Hair follicle dermal papilla cell (primary cell): ENCODE data around the gene ZSCAN32. TPM values are rescaled to one million over a fixed set of nuclear protein-coding genes. Genes with fewer than 3 reads are reported as not detected.

Experiments used
- total RNA-seq: library from RNA; depleted of rRNA; stranded (reverse); fragments of >200 nt; gene quantifications from 2 replicates; pipeline ENCODE4 v1.2.3, GENCODE V29; 2012

The ZSCAN32 gene
- 15.7 and 18.2 TPM in 2 replicates for total RNA-seq

GRCh38 chr16:3400779-3401688 is at the start of gene ZSCAN32, which contains the start of gene ZNF174:
Gene ZSCAN32 (minus strand): TSS chr16:3401004. CDS start chr16:3397557, 3,447 bp downstream.
Gene ZNF174 (plus strand): TSS chr16:3401215. CDS start chr16:3402005, 790 bp downstream.

GRCh38 chr16:3443108-3444031 is 42.6 kb upstream of the ZSCAN32 start, which contains the start of the genes NAA60 and ZNF597:
Gene NAA60 (plus strand): TSS chr16:3443680. CDS start chr16:3476228, 32,548 bp downstream.
Gene ZNF597 (minus strand): TSS chr16:3443504. CDS start chr16:3443153, 351 bp downstream.

GRCh38 chr16:3355589-3355988 is 45.2 kb downstream of the ZSCAN32 start, which contains the start of gene OR2C1:
Gene OR2C1 (plus strand): TSS chr16:3355889. CDS start chr16:3355941, 52 bp downstream.

Other genes with a start within 250 kb of the ZSCAN32 start
- not detected in 2 replicates for gene OR1F1, start 212.8 kb downstream of the ZSCAN32 start, total RNA-seq
- gene ZNF200, start 165.8 kb downstream of the ZSCAN32 start, total RNA-seq: 9.2 and 9.5 TPM in 2 replicates
- 0.12 and 0.16 TPM in 2 replicates for gene MEFV, start 144.4 kb downstream of the ZSCAN32 start, total RNA-seq
- gene ZNF263, start 117.5 kb downstream of the ZSCAN32 start, total RNA-seq: 69.1 and 74.9 TPM in 2 replicates
- gene TIGD7, start 95.6 kb downstream of the ZSCAN32 start, total RNA-seq: 4.5 and 5.2 TPM in 2 replicates
- gene ZNF75A, start 95.5 kb downstream of the ZSCAN32 start, total RNA-seq: 26.2 and 28.4 TPM in 2 replicates
- 0.16 and 0.24 TPM in 2 replicates for gene OR2C1, start 45.1 kb downstream of the ZSCAN32 start, total RNA-seq
- 11.0 and 12.0 TPM in 2 replicates for gene ZNF174, start 211 bp upstream of the ZSCAN32 start, total RNA-seq
- 2.4 and 3.2 TPM in 2 replicates for gene ZNF597, start 42.5 kb upstream of the ZSCAN32 start, total RNA-seq
- gene NAA60, start 42.7 kb upstream of the ZSCAN32 start, total RNA-seq: 16.5 and 17.8 TPM in 2 replicates
- gene C16orf90, start 94.5 kb upstream of the ZSCAN32 start, total RNA-seq: not detected in 2 replicates
- 14.7 and 25.8 TPM in 2 replicates for gene CLUAP1, start 100.0 kb upstream of the ZSCAN32 start, total RNA-seq
- 0.12 and 0.16 TPM in 2 replicates for gene NLRC3, start 176.4 kb upstream of the ZSCAN32 start, total RNA-seq
- gene SLX4, start 210.6 kb upstream of the ZSCAN32 start, total RNA-seq: 6.8 and 7.1 TPM in 2 replicates